Suppressor macrophage treated with lipopolysaccharide for 1 hour (primary cell): Measurements from ENCODE around the gene BLOC1S4.
"Not testable (repeated sequence)": the region's sequence is repeated elsewhere in the genome, so short reads cannot be mapped to it uniquely, and the experiment has no call there.

Experiments
- DNase-seq, 3 donors: peaks; one replicate each; pipeline ENCODE4 v3.0.0-alpha.2; 2020 to 2022

Gene BLOC1S4

DNA sequence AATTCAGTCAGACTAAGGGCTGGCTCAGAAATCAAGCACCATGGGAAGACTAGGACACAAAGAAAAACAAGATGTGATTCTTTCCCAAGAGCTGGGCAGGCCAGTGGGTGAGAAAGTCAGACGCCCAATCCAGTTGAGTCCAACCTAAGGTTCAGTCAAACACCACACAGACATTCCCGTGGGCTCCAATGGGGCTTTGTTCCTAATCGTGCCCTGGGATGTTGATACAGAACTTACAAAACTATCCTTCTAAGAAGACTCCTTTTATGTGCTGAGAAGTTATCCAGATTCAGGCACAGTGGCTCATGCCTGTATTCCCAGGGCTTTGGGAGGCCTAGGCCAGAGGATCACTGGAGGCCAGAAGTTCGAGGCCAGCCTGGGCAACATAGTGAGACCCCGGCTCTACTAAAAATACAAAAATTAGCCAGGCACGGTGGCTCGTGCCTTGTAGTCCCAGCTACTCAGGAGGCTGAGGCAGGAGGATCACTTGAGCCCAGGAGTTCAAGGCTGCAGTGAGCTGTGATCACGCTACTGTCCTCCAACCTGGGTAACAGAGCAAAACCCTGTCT, 3.7 kb downstream of the BLOC1S4 start:
- DNase-seq, result no peak

DNA sequence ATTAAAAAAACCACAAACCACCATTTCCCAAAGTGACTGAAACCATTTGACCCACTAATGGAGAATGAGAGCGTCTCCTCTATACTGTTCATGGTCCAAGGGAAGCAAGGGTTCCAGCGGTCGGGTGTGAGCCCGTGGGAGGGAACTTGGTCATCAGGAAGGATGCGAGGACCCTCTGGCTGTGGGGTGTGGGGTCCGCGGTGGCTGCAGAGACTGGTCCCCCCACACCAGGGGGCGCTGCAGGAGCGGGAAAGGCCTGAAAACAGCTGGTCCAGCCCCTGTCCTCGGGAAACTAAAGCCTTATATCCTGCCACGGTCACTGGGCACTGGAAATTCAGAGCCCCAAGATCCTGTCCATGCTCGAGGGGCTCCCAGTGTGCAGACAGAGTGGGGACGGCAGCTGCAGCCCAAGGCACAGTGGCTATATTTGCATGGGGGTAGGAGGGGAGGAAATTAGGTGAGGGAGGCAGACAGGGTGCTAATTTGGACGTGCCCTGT, 4.3 kb downstream of the BLOC1S4 start:
- DNase-seq, result peak; percentile 80 to 95 (median 88)

DNA sequence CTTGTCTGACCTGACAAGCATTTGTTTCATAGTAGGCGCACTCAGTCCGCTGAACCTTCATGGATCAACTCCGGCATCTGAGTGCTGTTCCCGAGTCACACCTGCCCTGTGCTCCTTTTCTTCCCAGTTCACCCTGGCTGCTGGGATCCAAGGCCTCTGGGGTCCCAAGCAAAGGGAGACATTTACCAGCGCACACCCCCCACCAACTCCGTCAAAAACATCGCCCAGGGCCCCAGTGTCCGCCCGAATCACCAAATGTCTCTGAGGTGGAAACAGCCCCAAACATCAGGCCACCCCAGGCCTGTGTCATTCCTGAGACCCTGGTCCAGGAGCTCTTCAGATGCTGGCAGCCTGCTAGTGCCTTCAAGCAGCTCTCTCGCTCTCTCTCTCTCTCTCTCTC, 5.1 kb downstream of the BLOC1S4 start:
- no peak for DNase-seq

DNA sequence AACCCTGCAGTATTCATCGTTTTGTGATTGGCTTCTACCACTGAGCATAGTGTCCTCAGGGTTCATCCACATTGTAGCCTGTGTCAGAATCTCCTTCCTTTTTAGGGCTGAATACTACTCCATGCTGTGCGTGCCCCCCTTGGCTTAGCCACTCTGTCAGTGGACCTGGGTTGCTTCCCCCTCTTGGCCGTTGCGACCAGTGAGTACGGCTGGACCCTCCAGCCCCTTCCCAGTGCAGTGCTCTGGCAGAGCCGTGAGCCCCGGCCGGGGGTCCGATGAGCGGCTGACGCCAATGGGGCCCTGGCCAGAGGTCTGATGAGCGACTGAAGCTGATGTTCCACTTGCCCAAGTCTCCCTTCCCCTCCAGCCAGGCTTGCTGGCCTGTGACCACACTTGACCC, 6.9 kb downstream of the BLOC1S4 start:
- no peak for DNase-seq

DNA sequence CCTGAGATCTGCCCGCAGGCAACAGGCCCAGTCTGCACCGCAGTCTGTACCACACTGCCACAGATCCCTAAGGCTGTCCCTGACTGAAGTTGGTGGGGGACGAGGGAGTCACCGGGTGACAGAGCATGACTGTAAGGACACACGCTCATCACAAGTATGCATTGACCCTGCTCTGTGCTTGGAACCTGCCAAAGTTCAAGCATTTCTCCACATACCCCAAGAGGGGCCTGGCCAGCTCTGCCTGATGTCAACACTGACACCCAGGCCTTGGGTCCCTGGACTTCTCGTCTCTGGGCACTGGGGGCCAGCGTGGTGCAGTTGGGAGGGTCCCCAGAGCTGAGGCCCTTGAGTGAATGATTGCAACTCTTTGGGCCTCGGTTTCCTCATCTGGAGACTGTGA, 7.9 kb downstream of the BLOC1S4 start:
- DNase-seq, result no peak

DNA sequence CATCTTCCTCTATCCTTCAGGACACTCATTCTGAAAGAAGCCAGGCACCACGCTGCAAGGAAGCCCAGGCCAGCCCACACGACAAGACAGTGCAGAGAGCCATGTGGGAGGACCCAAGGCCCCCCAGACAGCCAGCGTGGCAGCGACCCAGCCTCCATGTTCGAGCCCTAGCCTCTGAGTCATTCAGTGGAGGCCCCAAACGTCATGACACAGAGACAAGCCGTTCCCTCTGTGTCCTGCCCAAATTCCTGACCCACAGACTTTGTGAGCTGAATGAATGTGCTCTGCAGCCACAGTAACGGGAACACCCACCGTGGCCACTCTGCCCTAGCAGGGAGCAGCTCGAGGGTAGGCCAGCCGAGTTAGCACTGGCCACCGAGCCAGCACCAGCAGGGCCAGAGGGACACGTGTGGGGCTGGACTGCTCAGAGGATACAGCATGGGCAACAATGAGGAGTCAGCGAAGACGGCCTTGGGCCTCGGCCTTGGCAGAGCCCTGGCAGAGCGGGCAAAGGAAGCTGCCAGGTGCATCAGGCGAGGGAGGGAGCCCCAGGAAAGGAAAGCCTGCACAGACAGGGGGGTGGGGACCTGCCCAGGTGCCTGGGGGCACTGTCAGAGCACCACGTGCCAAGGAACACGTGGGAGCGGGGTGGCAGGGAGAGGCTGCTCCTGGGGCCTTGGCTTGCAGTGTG, 8.6 kb downstream of the BLOC1S4 start:
- no peak for DNase-seq

DNA sequence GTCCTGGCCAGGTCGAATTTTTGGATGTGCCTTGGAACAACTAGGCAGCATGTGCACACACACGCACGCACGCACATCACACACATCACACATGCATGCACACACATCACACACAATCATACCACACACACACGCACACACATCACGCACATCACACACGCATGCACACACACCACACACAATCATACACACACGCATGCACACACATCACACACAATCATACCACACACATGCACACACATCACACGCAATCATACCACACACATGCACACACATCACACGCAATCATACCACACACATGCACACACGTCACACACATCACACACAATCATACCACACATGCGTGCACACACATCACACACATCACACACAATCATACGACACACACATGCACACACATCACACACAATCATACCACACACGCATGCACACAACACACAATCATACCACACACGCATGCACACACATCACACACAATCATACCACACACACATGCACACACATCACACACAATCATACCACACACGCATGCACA, 9.5 kb downstream of the BLOC1S4 start:
- not testable (repeated sequence) for DNase-seq

DNA sequence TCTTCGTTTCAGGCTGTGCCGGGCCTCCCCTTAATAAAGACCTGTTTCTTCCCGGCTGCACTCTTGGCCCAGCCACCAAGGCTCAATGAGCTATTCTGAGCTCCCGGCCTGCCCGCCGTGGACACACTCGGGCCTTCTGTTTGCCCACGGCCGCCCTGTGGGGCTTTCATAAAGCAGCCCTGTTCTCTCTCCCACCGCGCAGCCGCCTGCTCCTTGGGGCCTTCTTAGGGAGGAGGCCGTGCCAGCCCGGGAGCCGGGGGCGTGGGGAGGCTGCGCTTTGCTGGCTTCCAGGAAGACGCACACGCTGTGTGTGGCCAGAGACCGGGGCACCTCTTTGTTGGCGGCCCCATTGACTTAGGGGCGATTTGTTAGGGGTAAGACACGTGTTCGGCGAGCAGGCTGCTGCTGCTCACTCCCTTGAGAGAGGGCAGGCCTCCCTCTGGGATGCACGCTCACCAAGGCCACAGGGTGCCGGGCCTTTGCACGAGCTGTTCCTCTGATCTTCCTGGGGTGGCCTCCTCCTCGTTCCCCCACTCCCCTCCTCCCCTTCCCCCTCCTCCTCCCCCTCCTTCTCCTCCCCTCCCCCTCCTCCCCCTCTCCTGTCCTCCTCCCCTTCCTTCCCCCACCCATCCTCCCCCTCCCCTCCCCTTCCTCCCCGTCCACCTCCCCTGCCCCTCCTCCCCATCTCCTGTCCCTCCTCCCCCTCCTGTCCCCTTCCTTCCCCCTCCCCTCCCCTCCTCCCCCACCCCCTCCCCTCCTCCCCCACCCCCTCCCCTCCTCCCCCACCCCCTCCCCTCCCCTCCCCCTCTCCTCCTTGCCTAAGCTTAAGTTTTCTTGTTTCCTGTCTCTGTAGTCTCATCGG, 11.3 kb downstream of the BLOC1S4 start:
- DNase-seq, result no peak

DNA sequence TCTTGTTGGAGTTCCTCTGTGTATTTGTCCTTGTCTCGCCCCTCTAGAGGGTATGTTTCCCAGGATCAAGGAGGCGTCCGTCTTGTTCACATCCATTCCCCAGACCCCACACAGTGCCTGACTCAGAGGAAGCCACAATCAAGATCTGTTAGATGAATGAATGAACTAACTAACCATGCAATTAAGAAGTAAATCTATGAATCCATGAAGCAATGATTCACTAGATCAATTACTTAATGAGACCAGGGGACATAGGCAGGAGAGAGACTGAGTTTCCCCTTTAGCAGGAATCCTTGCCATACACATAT, 11.9 kb downstream of the BLOC1S4 start:
- DNase-seq, result no peak

DNA sequence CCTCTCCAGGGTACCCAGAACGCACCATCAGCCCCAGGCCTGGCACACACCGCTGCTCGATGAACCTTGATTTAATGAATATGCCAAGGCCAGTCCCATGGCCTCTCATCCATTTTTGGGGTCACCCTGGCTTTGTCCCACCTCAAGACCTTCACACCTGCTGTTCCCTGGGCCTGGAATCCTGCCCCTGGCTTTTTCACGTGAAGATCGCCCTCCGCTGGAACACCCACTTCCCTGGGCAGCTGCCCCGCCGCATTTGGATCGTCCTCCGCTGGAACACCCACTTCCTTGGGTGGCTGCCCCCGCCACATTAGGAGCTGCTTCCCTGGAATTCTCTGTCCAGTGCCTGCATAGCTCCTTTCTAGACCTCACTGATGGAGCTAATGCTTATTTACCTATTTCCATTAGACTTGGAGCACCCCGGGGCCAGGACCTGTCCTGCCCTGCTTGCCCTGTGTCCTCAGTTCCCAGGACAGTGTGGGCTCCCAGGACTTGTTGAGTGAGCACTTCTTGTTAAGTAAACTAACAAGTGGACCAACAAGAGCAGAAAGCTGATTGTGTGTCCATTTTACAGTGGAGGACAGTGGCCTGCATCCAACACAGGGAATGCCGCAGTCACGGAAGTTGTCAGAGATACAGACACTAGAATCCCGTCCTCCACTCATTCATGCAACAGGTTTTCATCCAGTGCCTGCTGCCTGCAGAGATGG, 12.5 kb downstream of the BLOC1S4 start:
- DNase-seq, result no peak

DNA sequence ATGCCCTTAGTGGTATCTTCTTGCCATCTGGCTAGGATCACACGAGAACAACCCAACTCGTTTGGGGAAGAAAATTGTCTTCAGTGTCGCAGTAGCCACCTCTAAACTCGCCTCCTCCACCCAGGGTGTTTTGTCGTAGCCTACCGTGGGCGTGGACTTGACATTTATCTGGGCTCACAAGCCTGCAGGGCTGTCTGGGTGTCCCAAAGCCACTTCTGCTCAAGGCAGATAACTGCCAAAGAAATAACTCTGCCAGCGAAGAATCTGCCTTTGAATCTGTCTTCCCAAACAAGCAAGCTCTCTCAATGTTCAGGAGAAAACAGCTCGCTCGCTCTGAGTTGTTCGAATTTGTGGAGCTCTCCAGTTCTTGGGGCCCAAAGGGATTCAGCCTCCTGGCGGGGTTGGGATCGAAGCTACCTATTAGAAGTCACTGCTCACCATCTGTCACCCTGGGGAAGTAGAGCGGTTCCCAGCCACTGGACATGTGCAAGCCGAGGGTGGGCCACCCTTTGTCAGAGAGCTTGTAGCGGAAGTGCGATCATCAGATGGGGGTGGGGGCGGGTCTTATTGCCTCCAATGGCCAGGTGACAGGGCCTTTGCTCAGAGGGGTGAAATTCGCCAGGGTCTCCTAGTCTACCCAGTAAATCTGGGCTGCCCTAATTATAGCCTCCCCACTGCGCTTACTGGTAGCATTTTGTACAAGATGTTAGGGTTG, 14.8 kb downstream of the BLOC1S4 start:
- DNase-seq, result peak; percentile 64 to 69 (median 66)

DNA sequence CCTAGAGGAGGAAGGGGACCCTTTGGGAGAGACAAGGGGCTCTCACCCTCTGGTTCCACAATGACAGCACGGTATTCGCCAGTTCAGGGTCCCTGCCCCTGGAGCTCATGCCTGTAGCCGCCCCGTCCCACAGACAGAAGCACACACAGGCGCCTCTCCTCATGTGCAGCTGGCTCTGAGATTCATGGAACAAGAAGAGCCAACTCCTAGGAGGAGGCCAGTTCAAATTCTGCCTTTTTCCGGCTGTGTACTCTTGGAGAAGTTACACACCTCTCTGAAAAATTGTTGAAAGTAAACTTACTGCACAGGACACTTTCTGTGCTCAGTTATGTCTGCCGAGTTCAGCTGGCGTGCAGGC, 15.3 kb downstream of the BLOC1S4 start:
- no peak for DNase-seq

DNA sequence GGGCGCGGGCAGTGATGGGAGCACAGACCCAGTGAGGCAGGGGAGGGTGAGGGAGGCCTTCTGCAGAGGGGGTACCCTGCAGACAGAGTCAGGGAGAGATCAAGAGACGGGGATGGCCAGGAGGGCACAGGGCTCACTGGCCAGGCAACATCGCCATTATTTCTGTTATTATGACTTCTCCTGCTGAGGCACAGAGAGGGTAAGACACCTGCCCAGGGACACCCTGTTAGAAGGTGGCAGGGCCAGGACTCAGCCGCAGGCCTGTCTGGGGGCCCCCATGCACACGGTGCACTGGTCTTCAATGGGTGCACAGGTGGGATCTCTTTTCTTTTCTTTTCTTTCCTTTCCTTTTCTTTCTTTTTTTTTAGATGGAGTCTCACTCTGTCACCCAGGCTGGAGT, 15.8 kb downstream of the BLOC1S4 start:
- DNase-seq, result no peak

DNA sequence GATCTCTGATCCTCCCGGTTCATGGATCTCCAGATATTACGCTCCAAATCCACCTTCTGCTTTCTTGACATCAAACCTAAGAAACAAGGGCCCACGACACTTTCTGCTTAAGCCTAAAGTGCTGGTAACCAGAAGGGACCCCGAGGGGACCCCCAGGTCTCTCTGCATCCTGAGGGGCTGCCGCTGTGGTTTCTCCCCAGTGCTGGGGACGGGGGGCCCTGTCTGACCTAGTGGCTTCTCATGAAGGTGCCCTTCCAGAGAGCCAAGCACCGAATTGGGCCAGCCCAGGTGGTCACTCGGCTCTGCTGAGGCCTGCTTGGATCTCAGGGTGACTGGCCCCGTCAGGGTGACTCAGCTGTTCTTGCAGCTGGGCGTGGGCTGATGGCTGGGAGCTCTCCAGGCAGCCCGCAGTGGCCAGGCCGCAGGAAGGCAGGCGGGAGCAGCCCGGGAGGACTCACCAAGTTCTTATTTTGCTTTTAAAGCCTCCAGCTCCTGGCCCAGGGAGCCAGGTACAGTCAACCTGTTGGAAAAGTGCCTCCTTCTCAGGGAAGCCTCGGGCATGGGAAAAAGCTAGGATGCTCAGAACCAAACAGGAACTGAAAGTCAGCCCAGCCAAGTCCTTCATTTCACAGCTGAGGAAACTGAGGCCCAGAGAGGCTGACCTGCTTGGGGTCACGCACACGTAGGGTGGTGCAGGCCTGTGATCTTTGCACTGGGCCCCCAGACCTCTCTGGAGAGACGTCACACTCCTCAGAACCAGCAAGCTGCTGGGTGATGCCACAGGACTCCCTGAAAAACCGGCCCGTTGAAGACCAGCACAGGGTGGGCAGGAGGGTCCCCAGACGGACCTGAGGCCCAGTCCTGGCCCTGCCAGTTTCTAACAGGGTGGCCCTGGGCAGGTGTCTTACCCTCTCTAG, 16.7 kb downstream of the BLOC1S4 start:
- peak; percentile 85 to 92 (median 87) for DNase-seq

DNA sequence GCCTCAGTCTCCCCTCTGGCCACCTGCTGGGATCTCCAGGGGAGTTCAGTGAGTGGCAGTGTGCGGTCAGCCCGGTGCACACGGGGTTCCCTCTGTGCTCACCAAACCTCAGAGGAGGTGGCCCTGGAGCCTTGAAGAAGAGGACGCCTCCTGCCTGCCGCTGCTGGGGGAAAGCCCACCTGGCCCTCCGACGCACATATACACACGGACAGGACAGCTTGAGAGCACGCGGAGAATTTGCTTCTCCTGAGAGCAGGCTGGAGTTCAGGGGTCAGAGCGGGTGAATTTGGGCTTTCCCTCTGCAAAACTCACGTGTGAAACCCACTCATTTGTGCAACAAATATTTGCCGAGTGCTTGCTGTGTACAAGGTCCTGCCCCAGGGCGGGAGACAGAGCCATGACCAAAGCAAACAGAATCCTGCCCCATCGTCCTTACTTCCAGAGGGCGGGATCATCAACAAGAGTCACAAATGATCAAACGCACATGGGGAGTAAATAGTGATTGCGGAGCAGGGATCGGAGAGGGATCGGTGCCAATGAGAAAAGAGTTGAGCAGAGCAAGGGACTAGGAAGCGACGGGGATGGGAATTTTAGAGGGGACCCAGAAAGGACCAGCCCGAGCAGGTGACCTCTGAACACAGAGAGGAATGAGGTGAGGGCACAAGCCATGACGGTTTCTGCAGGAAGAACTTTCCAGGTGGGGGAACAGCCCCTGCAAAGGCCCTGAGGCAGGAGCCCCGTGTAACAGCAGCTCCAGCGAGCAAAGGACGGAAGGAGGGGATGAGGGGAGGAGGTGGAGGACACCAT, 17.6 kb downstream of the BLOC1S4 start:
- DNase-seq, result no peak

DNA sequence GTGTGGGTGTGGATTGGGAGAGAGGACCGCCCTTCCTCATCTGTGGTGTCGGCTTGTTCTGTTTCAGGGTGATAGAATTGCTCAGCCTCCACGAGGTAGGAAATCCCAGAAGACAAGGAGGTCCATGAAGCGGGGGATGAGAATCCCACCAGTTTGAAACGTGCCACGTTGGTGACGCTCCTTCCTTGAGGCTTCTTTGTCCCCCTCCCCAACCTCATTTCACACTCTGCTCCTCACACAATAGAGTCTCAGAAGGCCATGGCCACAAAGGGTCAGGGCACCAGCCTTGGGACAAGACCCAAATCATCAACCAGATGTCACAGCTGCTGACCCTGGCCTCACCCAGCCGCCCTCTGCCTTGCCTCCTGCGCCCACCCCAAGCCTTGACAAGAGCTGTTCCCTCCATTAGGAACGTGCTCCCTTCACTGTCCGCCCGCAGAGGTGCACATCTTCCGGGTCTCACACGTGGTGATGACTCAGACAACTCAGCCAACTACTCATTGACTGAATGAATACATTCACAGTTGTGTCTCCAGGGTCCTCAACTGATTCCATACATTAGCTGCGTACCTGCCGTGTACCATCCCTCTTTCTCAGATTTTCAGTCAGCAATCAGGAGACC, 18.3 kb downstream of the BLOC1S4 start:
- DNase-seq, result peak in 1 of 3 donors; percentile 19

DNA sequence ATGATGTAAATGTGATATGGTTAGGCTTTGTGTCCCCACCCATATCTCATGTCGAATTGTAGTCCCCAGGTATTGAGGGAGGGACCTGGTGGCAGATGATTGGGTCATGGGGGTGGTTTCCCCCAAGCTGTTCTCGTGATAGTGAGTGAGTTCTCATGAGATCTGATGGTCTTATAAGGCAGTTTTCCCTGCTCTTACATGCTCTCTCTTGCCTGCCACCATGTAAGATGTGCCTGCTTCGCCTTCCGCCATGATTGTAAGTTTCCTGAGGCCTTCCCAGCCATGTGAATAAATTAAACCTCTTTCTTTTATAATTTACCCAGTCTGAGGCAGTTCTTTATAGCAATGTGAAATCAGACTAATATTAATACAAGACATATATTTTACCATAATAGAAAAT, 23.9 kb downstream of the BLOC1S4 start:
- DNase-seq, result no peak

DNA sequence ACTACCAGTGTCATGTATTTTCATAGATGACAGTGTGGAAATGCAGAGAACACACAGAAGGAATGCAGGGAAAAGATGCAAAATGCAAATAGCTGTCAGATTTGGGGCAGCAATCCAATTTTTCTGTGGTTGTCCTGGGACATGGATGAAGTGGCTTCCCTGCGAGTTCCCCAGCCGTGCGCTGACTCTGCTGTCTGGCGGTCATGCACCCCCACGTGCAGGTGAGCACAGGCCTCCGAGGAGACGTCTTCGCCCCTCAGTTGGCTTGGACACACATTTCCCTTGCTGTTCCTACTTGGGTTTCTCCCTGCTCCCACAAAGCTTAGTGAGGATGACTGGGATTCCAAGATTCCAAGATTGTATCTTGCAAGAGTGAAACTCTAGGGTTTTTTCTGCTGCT, 24.4 kb downstream of the BLOC1S4 start:
- no peak for DNase-seq

DNA sequence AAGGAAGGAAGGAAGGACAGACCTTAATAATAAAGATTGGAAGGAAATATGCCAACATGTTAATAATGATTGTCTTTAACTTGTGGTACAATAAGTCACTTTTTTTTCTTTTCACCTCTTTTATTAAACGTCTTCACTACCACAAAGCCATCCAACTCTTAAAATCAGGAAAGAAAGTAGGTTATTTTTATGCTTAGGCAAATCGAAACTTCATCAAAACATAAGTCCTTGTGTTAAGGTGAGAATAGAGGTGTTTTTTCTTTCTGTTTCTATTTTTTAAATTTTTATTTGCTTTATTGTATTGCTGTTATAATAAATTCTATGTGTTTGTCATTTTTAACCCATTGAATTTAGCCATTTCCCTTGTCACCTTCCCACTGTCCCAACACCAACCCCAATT, 26.5 kb downstream of the BLOC1S4 start:
- DNase-seq, result no peak

DNA sequence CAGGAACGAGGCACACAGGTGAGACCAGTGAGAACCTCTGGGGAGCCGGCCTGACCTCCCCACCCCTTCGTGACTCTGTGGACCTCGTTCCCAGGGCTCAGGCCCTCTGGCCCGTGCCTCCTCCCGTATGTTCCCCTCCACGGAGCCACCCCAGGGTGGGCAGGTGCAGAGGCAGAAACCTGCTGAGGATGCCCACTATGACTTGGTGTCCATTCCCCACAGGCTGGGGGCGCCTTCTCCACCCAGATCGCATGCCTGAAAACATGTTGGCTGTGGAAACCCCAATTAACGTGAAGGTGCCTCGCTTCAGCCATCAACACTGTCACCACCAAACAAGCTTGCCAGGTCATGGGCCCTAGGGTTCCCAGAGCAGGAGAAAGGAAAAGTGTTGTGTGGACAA, 27.0 kb downstream of the BLOC1S4 start:
- no peak for DNase-seq
